Measurements from ENCODE around the gene MUC5B.
"Not testable (repeated sequence)": the region's sequence is repeated elsewhere in the genome, so short reads cannot be mapped to it uniquely, and the experiment has no call there.

Gene MUC5B

GRCh38 chr11:1247026-1247425, 24.2 kb downstream of the MUC5B start:
- not testable (repeated sequence) for DNase-seq (ENCODE audit: low read depth in 2 of 2)

DNA sequence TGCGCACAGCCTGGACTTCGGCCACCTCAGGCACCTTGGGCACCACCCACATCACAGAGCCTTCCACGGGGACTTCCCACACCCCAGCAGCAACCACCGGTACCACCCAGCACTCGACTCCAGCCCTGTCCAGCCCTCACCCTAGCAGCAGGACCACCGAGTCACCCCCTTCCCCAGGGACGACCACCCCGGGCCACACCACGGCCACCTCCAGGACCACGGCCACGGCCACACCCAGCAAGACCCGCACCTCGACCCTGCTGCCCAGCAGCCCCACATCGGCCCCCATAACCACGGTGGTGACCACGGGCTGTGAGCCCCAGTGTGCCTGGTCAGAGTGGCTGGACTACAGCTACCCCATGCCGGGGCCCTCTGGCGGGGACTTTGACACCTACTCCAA, 26.1 kb downstream of the MUC5B start:
- DNase-seq (ENCODE audit: low read depth in 2 of 2), result not testable (repeated sequence)

DNA sequence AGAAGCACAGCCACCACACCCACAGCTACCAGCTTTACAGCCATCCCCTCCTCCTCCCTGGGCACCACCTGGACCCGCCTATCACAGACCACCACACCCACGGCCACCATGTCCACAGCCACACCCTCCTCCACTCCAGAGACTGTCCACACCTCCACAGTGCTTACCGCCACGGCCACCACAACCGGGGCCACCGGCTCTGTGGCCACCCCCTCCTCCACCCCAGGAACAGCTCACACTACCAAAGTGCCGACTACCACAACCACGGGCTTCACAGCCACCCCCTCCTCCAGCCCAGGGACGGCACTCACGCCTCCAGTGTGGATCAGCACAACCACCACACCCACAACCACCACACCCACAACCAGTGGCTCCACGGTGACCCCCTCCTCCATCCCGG, 27.5 kb downstream of the MUC5B start:
- DNase-seq (ENCODE audit: low read depth in 2 of 2), result not testable (repeated sequence)

GRCh38 chr11:1251236-1251770, 28.4 kb downstream of the MUC5B start:
- no peak for DNase-seq (ENCODE audit: low read depth in 2 of 2)

DNA sequence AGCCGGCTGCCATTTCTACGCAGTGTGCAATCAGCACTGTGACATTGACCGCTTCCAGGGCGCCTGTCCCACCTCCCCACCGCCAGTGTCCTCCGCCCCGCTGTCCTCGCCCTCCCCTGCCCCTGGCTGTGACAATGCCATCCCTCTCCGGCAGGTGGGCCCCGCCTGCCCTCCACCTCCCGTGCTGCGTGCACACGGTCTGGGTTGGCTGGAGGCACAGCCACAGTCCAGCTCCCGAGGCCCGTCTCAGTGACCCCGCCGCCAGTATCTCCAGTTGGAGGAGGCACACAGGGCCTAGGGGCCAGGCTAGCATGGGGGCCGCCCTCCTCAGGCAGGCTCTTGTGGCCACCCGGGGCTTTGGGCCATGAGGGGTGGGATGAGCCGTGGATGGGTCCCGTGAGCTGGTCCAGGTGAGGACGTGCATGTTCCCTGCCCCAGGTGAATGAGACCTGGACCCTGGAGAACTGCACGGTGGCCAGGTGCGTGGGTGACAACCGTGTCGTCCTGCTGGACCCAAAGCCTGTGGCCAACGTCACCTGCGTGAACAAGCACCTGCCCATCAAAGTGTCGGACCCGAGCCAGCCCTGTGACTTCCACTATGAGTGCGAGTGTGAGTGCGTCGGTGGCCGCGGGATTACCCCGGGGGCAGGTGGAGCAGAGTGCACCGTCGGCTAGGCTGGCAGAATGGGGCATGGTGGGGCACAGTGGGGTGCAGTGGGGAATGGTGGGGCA, 29.7 kb downstream of the MUC5B start:
- no peak for DNase-seq (ENCODE audit: low read depth in 2 of 2)

GRCh38 chr11:1253103-1253485, 30.2 kb downstream of the MUC5B start:
- DNase-seq (ENCODE audit: low read depth in 2 of 2), result no peak

DNA sequence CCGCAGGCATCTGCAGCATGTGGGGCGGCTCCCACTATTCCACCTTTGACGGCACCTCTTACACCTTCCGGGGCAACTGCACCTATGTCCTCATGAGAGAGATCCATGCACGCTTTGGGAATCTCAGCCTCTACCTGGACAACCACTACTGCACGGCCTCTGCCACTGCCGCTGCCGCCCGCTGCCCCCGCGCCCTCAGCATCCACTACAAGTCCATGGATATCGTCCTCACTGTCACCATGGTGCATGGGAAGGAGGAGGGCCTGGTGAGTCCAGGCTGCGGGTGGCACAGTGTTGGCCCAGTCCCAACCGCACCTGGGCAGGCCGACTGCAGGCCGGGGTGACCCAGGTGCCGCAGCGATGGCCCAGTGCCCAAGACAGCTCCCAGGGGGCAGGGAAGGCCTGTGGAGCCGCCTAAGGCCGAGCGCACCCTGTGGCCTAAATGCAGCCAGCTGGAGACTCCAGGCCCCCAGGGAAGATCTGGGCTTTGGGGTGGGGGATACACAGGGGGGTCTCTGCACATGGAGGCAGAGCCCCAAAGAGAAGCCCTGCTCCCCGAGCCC, 31.3 kb downstream of the MUC5B start:
- no peak for DNase-seq (ENCODE audit: low read depth in 2 of 2)

DNA sequence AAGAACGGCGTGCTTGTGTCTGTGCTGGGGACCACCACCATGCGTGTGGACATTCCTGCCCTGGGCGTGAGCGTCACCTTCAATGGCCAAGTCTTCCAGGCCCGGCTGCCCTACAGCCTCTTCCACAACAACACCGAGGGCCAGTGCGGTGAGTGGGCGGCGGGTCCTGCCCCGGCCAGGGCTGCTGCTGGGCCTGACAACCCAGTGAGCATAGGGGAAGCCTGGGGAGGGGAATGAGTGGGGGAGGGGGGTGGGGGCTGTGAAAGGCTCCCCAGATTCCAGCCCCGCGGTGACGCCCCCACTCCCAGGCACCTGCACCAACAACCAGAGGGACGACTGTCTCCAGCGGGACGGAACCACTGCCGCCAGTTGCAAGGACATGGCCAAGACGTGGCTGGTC, 31.9 kb downstream of the MUC5B start:
- DNase-seq (ENCODE audit: low read depth in 2 of 2), result no peak

DNA sequence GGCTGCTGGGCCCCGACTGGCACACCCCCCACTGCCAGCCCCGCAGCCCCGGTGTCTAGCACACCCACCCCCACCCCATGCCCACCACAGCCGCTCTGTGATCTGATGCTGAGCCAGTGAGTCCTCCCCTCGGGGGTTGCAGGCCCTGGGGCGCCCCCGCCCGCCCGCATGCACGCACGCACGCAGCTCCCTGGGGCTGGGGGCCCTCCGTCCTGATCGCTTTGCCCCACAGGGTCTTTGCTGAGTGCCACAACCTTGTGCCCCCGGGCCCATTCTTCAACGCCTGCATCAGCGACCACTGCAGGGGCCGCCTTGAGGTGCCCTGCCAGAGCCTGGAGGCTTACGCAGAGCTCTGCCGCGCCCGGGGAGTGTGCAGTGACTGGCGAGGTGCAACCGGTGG, 32.3 kb downstream of the MUC5B start:
- no peak for DNase-seq (ENCODE audit: low read depth in 2 of 2)

DNA sequence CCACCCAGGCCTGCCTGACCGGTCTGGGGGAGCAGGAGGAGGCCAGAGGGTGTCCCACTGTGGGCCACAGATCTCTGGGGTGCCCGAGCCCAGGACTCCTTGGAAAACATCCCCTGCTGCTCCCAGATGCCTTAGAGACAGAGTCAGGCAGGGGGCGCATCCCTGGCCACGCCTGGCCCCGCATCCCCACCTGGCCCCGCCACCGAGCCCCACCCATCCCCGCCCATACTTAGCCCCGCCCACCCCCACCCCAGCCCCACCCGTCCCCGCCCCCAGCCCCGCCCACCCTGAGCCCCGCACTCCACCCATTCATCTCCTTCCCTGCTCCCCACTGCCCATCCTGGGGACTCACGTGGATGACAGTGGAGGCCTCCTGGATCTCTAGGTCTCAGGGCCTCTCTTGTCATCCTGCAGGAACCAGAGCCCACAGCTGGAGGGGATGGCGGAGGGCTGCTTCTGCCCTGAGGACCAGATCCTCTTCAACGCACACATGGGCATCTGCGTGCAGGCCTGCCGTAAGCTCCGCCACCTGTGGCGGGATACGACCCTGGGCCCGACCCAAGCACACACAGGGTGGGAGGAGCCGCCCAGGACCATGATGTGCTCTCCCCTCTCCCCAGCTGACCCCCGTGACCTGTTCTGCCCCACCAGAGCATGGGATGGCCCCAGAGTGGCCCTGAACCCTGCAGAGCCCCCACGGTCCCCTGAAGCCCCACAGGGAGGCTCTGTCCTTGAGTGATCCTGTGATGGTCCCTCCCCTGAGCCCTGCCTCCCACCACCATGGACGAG, 33.6 kb downstream of the MUC5B start:
- no peak for DNase-seq (ENCODE audit: low read depth in 2 of 2)

- no peak for DNase-seq (ENCODE audit: low read depth in 2 of 2)
These were observed 34.5 kb downstream of the MUC5B start for GRCh38 chr11:1257366-1257765.

GRCh38 chr11:1257916-1258315, 35.0 kb downstream of the MUC5B start:
- DNase-seq (ENCODE audit: low read depth in 2 of 2), result no peak

- no peak for DNase-seq (ENCODE audit: low read depth in 2 of 2)
These were observed 35.7 kb downstream of the MUC5B start for GRCh38 chr11:1258401-1259075.

GRCh38 chr11:1259076-1259461, 36.2 kb downstream of the MUC5B start:
- no peak for DNase-seq (ENCODE audit: low read depth in 2 of 2)

DNA sequence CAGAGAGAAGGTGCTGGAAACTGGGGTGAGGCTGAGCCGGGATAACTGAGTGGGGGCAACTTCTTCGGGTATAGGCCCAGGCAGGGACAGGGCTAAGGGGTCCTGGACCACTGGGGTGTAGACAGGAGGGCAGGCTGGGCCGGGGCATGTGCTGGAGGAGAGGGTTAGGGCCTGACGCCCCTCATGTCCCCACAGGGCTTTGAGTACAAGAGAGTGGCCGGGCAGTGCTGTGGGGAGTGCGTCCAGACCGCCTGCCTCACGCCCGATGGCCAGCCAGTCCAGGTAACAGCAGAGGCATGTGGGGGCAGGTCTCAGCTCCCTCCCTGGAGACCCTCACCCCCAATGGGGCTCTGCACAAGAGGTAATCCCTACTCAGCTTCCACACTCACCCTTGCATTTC, 36.7 kb downstream of the MUC5B start:
- DNase-seq (ENCODE audit: low read depth in 2 of 2), result no peak

GRCh38 chr11:1260023-1260501, 37.2 kb downstream of the MUC5B start:
- peak in 1 of 2 donors; percentile 18 for DNase-seq (ENCODE audit: low read depth in 2 of 2)

- no peak for DNase-seq (ENCODE audit: low read depth in 2 of 2)
These were observed 37.8 kb downstream of the MUC5B start for GRCh38 chr11:1260620-1261019.

- no peak for DNase-seq (ENCODE audit: low read depth in 2 of 2)
These were observed 38.6 kb downstream of the MUC5B start for GRCh38 chr11:1261241-1262071.

- peak; percentile 61 to 76 for DNase-seq (ENCODE audit: low read depth in 2 of 2)
These were observed 39.5 kb downstream of the MUC5B start for GRCh38 chr11:1262172-1263006.

- DNase-seq (ENCODE audit: low read depth in 2 of 2), result no peak
These were observed 40.1 kb downstream of the MUC5B start for GRCh38 chr11:1263010-1263409.
